PC-9 (cell line): ENCODE measurements around the gene DNAJB8. TPM values are rescaled to one million over a fixed set of nuclear protein-coding genes. Genes with fewer than 3 reads are reported as not detected.

Experiments used
- BruUV-seq: library from RNA; stranded (reverse); fragments of 400-500 nt; replicated peaks from 2 replicates; lab custom pipeline; 2021; lab: Mats Ljungman, UMichigan
- CTCF ChIA-PET: fragments of 300-600 bp; sonication (Branson Sonifier 250); formaldehyde crosslinking; loops from one replicate; lab custom pipeline; 2022; ENCODE audit warnings: antibody characterized with exemption; lab: Charles Lee
- POLR2A ChIA-PET: fragments of 300-600 bp; sonication (Branson Sonifier 250); formaldehyde crosslinking; loops from one replicate; lab custom pipeline; 2022; ENCODE audit warnings: antibody characterized with exemption; ENCODE audit not compliant: unreplicated experiment; lab: Charles Lee
- DNase-seq, 2 experiments: peaks; one replicate each; pipeline versions ENCODE4 v3.0.0 to v3.0.0-alpha.2; 2015 to 2022; ENCODE audit warnings: mixed read lengths in 1 of 2
- H2AFZ ChIP-seq: fragments of 200-600 bp; sonication (generic); 2 replicates; pipeline ENCODE4 v1.8.1; 2017; ENCODE audit warnings: antibody characterized with exemption
- H3F3A ChIP-seq: fragments of 200-600 bp; sonication (generic); 2 replicates; pipeline ENCODE4 v1.8.1; 2017; ENCODE audit warnings: antibody characterized with exemption, mild to moderate bottlenecking, low read depth; ENCODE audit not compliant: insufficient read depth
- H3K27ac ChIP-seq: fragments of 200-600 bp; sonication (generic); 2 replicates; pipeline ENCODE4 v1.6.1; 2016; ENCODE audit warnings: mixed run types
- H3K27me3 ChIP-seq: fragments of 200-600 bp; sonication (generic); 2 replicates; pipeline ENCODE4 v1.6.1; 2016; ENCODE audit warnings: low read depth, mixed run types; ENCODE audit not compliant: insufficient read depth
- H3K36me3 ChIP-seq: fragments of 200-600 bp; sonication (generic); 2 replicates; pipeline ENCODE4 v1.6.1; 2016; ENCODE audit warnings: low read depth, mixed run types
- H3K4me1 ChIP-seq: fragments of 200-600 bp; sonication (generic); replicated peaks from 2 replicates; pipeline ENCODE4 v1.6.1; 2016; ENCODE audit warnings: mixed run types; ENCODE audit not compliant: insufficient read depth
- H3K4me2 ChIP-seq: fragments of 200-600 bp; sonication (generic); 2 replicates; pipeline ENCODE4 v1.6.1; 2017; ENCODE audit warnings: mixed run types
- H3K4me3 ChIP-seq: fragments of 200-600 bp; sonication (generic); 2 replicates; pipeline ENCODE4 v1.6.1; 2016; ENCODE audit warnings: mixed run types
- H3K79me2 ChIP-seq: fragments of 200-600 bp; sonication (generic); 2 replicates; pipeline ENCODE4 v1.6.1; 2017; ENCODE audit warnings: low read depth, mixed run types
- H3K9me2 ChIP-seq: fragments of 200-600 bp; sonication (generic); 2 replicates; pipeline ENCODE4 v1.8.1; 2017; ENCODE audit warnings: mild to moderate bottlenecking; ENCODE audit not compliant: insufficient read depth
- H3K9me3 ChIP-seq: fragments of 200-600 bp; sonication (generic); 2 replicates; pipeline ENCODE4 v1.8.1; 2016; ENCODE audit warnings: low read depth; ENCODE audit not compliant: insufficient read depth
- H4K20me1 ChIP-seq: fragments of 200-600 bp; sonication (generic); 2 replicates; pipeline ENCODE4 v1.8.1; 2017; ENCODE audit not compliant: insufficient read depth
- CTCF ChIP-seq: fragments of 200-600 bp; sonication (generic); conservative IDR thresholded peaks from 2 replicates; pipeline ENCODE4 v1.6.1; 2017; ENCODE audit warnings: mixed run types, antibody characterized with exemption, mild to moderate bottlenecking, moderate library complexity
- EZH2 ChIP-seq: fragments of 200-600 bp; sonication (generic); IDR thresholded peaks from 2 replicates; pipeline ENCODE4 v1.8.0; 2017; ENCODE audit warnings: antibody characterized with exemption, low read depth
- intact Hi-C: fragments of 100-400 bp; cut with micrococcal nuclease; formaldehyde crosslinking; loops from one replicate; pipeline ENCODE4 v1.10.0; 2022; ENCODE audit not compliant: unreplicated experiment
- total RNA-seq: library from RNA; stranded (reverse); gene quantifications from 2 replicates; pipeline ENCODE4 v1.2.3, GENCODE V29; 2021

Gene DNAJB8
- total RNA-seq, 1 experiment from 2014 or later = not detected

GRCh38 chr3:128486205-128486628, 19.5 kb upstream of the DNAJB8 start:
- H3K27me3 ChIP-seq = no peaks in the 10 kb centered on the region
- TF ChIP-seq EZH2 (no peak), CTCF (no peak)
- peak overlapping the region; percentile 87 for H3K4me2 ChIP-seq

GRCh38 chr3:128485282-128486204, 18.9 kb upstream of the DNAJB8 start:
- POLR2A ChIA-PET = no interaction called here
- no peak for TF ChIP-seq EZH2
- no peak for TF ChIP-seq CTCF
- no peaks in the 10 kb centered on the region for H3K36me3 ChIP-seq
- H3K79me2 ChIP-seq = peaks cover 43% of the 10 kb centered on the region
- H3K4me1 ChIP-seq = peaks cover 48% of the 10 kb centered on the region
- intact Hi-C loops = loop anchor here (5.0 to 10.0 kb wide), 2 partner anchors 313 to 891 kb away; partner anchors contain the start of genes MCM2 and TPRA1
- H3K4me3 ChIP-seq = peak overlapping the region; percentile 93; the same call in 1 of the 2 replicates
- H2AFZ ChIP-seq = no peak overlapping the region
- no peaks in the 10 kb centered on the region for H3K27me3 ChIP-seq
- H3K9me2 ChIP-seq = no peaks in the 10 kb centered on the region
- H4K20me1 ChIP-seq = no peaks in the 10 kb centered on the region
- CTCF ChIA-PET = no interaction called here
- BruUV-seq = no TSS peak
- peak overlapping the region; percentile 87 for H3K4me2 ChIP-seq
- no peak for DNase-seq
- no peak overlapping the region for H3K27ac ChIP-seq
- peaks cover 20% of the 10 kb centered on the region; the same call in 1 of the 2 replicates for H3F3A ChIP-seq
- no peaks in the 10 kb centered on the region for H3K9me3 ChIP-seq

More at GRCh38 chr3:128486205-128486628, 19.5 kb upstream of the DNAJB8 start:
- H3K9me3 ChIP-seq = no peaks in the 10 kb centered on the region
- ChIA-PET CTCF (no interaction called here), POLR2A (interaction anchor here (0.6 kb wide), 1 partner anchor 90 kb away, joined by 3 read pairs; no protein-coding TSS in a partner anchor)
- intact Hi-C loops = loop anchor here (5.0 to 10.0 kb wide), 2 partner anchors 314 to 891 kb away; partner anchors contain the start of genes MCM2 and TPRA1
- H4K20me1 ChIP-seq = no peaks in the 10 kb centered on the region
- peaks cover 48% of the 10 kb centered on the region for H3K79me2 ChIP-seq
- no peak for DNase-seq
- H3K36me3 ChIP-seq = no peaks in the 10 kb centered on the region
- H3F3A ChIP-seq = peaks cover 20% of the 10 kb centered on the region; the same call in 1 of the 2 replicates
- H3K4me1 ChIP-seq = peaks cover 52% of the 10 kb centered on the region
- no TSS peak for BruUV-seq
- peak overlapping the region; percentile 93 for H3K4me3 ChIP-seq
- H2AFZ ChIP-seq = peak overlapping the region; percentile 93; the same call in 1 of the 2 replicates
- no peak overlapping the region for H3K27ac ChIP-seq
- no peaks in the 10 kb centered on the region for H3K9me2 ChIP-seq

GRCh38 chr3:128484404-128485281, 18.0 kb upstream of the DNAJB8 start:
- CTCF ChIA-PET = no interaction called here
- H3K79me2 ChIP-seq = peaks cover 38% of the 10 kb centered on the region
- H3K27ac ChIP-seq = no peak overlapping the region; the same call in 1 of the 2 replicates
- intact Hi-C loops = loop anchor here (5.0 to 10.0 kb wide), 2 partner anchors 312 to 890 kb away; partner anchors contain the start of genes MCM2 and TPRA1
- peak overlapping the region; percentile 47; the same call in 1 of the 2 replicates for H3K4me3 ChIP-seq
- H3K36me3 ChIP-seq = no peaks in the 10 kb centered on the region
- BruUV-seq = no TSS peak
- no peak for DNase-seq
- peak overlapping the region; percentile 87 for H3K4me2 ChIP-seq
- H3K27me3 ChIP-seq = no peaks in the 10 kb centered on the region
- H2AFZ ChIP-seq = no peak overlapping the region
- H3K4me1 ChIP-seq = peaks cover 44% of the 10 kb centered on the region
- TF ChIP-seq EZH2 (no peak), CTCF (no peak)
- no peaks in the 10 kb centered on the region for H3K9me3 ChIP-seq
- H3K9me2 ChIP-seq = no peaks in the 10 kb centered on the region
- peaks cover 24% of the 10 kb centered on the region; the same call in 1 of the 2 replicates for H3F3A ChIP-seq
- no peaks in the 10 kb centered on the region for H4K20me1 ChIP-seq
- POLR2A ChIA-PET = no interaction called here
